Right lobe of liver (tissue), 6 donors: ENCODE measurements around the gene SPATA7. TPM values are rescaled to one million over a fixed set of nuclear protein-coding genes. Genes with fewer than 3 reads are reported as not detected.
A peak's percentile ranks its signal among the peaks of the same experiment; 100 is the strongest.

Source experiments
- ATAC-seq, 4 donors: fragments of 200-7000 bp; cut with Tn5 transposase; one replicate each; pipeline ENCODE4 v1.9.1; 2020; ENCODE audit warnings: mild to moderate bottlenecking in 4 of 4, moderate library complexity in 4 of 4
- DNase-seq, 3 donors: peaks; one replicate each; pipeline ENCODE4 v3.0.0-alpha.2; 2020
- H3K27ac ChIP-seq, 3 donors: fragments of 200-600 bp; one replicate each; pipeline ENCODE4 v1.8.0; 2022
- H3K27me3 ChIP-seq, 2 donors: fragments of 200-600 bp; one replicate each; pipeline ENCODE4 v1.8.0; 2022
- H3K36me3 ChIP-seq, 4 donors: fragments of 200-600 bp; sonication (generic) in 1 of 4; one replicate each; pipeline versions ENCODE4 v1.5.1 to v1.8.0; 2017 to 2022; ENCODE audit warnings: control low read depth in 1 of 4
- H3K4me1 ChIP-seq, 4 donors: fragments of 200-600 bp; sonication (generic) in 1 of 4; one replicate each; pipeline versions ENCODE4 v1.5.1 to v1.8.0; 2017 to 2022; ENCODE audit warnings: control low read depth in 1 of 4
- H3K4me3 ChIP-seq, 3 donors: fragments of 200-600 bp; one replicate each; pipeline ENCODE4 v1.8.0; 2022
- H3K9me3 ChIP-seq, 4 donors: fragments of 200-600 bp; sonication (generic) in 1 of 4; one replicate each; pipeline versions ENCODE4 v1.5.1 to v1.8.0; 2017 to 2022; ENCODE audit warnings: control low read depth in 1 of 4
- CTCF ChIP-seq, 4 donors: fragments of 200-600 bp in 3 of 4; fragments of 450-650 bp in 1 of 4; IDR thresholded peaks; one replicate each; pipeline versions ENCODE4 v1.5.1 to v1.8.0; 2016 to 2022; ENCODE audit warnings: antibody characterized with exemption in 4 of 4, mild to moderate bottlenecking in 2 of 4
- POLR2A ChIP-seq: fragments of 450-650 bp; IDR thresholded peaks from one replicate; pipeline ENCODE4 v1.6.1; 2017; ENCODE audit warnings: antibody characterized with exemption, mild to moderate bottlenecking
- WGBS: methylation state at CpG from one replicate; pipeline ENCODE4 v1.1.6; 2018; ENCODE audit warnings: low coverage, low lambda C conversion rate; ENCODE audit not compliant: insufficient coverage; ENCODE audit errors: missing lambda C conversion rate; 5-methylcytosine and 5-hydroxymethylcytosine counted together
- intact Hi-C, 2 donors: fragments of 100-400 bp; cut with DNase I; formaldehyde crosslinking; loops; one replicate each; pipeline versions ENCODE4 v1.11.2 to v1.14.1; 2022
- total RNA-seq, 6 experiments: library from RNA; depleted of rRNA in 2 of 6; stranded (reverse); fragments of >200 nt in 2 of 6; fragmentation: NEBNext Ultra II Directional in 3 of 6; extraction: Animal tissue kit (Norgen Biotek cat#: 25700) in 3 of 6; gene quantifications; one replicate each; pipeline versions ENCODE4 v1.1.0 to v1.2.4, GENCODE V29; 2016 to 2023
- donor health status: DM: no; HTN: yes; CAD: no.
- donor health status: DM: no; HTN: no; CAD: no.
- donor health status: DM: no; HTN: no; CAD: no.
- donor health status: DM: no; HTN: yes; CAD: no.
- donor health status: DM: no; HTN: yes; CAD: no.

Gene SPATA7
- total RNA-seq, 6 experiments from 2014 or later, result 3.3 to 10.2 (median 5.6) TPM

- no peak for DNase-seq
- WGBS, result no CpG with 5 or more reads among the region's 36 CpGs
- intact Hi-C loops, result no loop called here
- no peak overlapping the region for H3K4me3 ChIP-seq
- H3K9me3 ChIP-seq, result no peaks in the 10 kb centered on the region
- H3K4me1 ChIP-seq, result no peaks in the 10 kb centered on the region
- no peak overlapping the region for H3K27ac ChIP-seq
- H3K27me3 ChIP-seq, result no peaks in the 10 kb centered on the region
- ATAC-seq, result peak in 1 of 4 donors; percentile 23
- peaks cover 0 to 22% (median 7%) of the 10 kb centered on the region in 4 donors for H3K36me3 ChIP-seq
- TF ChIP-seq POLR2A, result no peak
- no peak for TF ChIP-seq CTCF (IDR thresholded peaks at IDR 0.05)
Observed at GRCh38 chr14:88478931-88479330, 93.5 kb downstream of the SPATA7 start.

GRCh38 chr14:88479574-88479987 is 94.1 kb downstream of the SPATA7 start:
- Histone ChIP-seq H3K27ac (no peak overlapping the region), H3K27me3 (no peaks in the 10 kb centered on the region), H3K4me3 (no peak overlapping the region), H3K36me3 (peaks cover 0 to 22% (median 7%) of the 10 kb centered on the region in 4 donors), H3K4me1 (no peaks in the 10 kb centered on the region), H3K9me3 (no peaks in the 10 kb centered on the region)
- DNase-seq, result no peak
- intact Hi-C loops, result no loop called here
- no peak for TF ChIP-seq CTCF (IDR thresholded peaks at IDR 0.05)
- TF ChIP-seq POLR2A, result no peak
- WGBS, result 94% methylated on average over 10 of the region's 40 CpGs
- ATAC-seq, result peak in 1 of 4 donors; percentile 22

- Histone ChIP-seq H3K36me3 (peaks cover 0 to 22% (median 7%) of the 10 kb centered on the region in 4 donors), H3K4me1 (no peaks in the 10 kb centered on the region), H3K27me3 (no peaks in the 10 kb centered on the region), H3K27ac (no peak overlapping the region), H3K9me3 (no peaks in the 10 kb centered on the region), H3K4me3 (no peak overlapping the region)
- ATAC-seq (no peak), DNase-seq (no peak)
- intact Hi-C loops, result no loop called here
- 89% methylated on average over 2 of the region's 2 CpGs for WGBS
- TF ChIP-seq CTCF (IDR thresholded peaks at IDR 0.05), result no peak
Observed at GRCh38 chr14:88481059-88481458, 95.6 kb downstream of the SPATA7 start.

GRCh38 chr14:88481794-88482193 is 96.3 kb downstream of the SPATA7 start:
- ATAC-seq (no peak), DNase-seq (no peak)
- WGBS, result 88% methylated on average over 5 of the region's 7 CpGs
- Histone ChIP-seq H3K27me3 (no peaks in the 10 kb centered on the region), H3K27ac (no peak overlapping the region), H3K9me3 (no peaks in the 10 kb centered on the region), H3K36me3 (peaks cover 0 to 22% (median 7%) of the 10 kb centered on the region in 4 donors), H3K4me1 (no peaks in the 10 kb centered on the region), H3K4me3 (no peak overlapping the region)
- TF ChIP-seq CTCF (IDR thresholded peaks at IDR 0.05) (no peak), POLR2A (no peak)
- intact Hi-C loops, result no loop called here

GRCh38 chr14:88482524-88482923 is 97.1 kb downstream of the SPATA7 start:
- ATAC-seq (no peak), DNase-seq (no peak)
- Histone ChIP-seq H3K4me3 (no peak overlapping the region), H3K27me3 (no peaks in the 10 kb centered on the region), H3K36me3 (peaks cover 0 to 22% (median 7%) of the 10 kb centered on the region in 4 donors), H3K27ac (no peak overlapping the region), H3K9me3 (no peaks in the 10 kb centered on the region), H3K4me1 (no peaks in the 10 kb centered on the region)
- intact Hi-C loops, result no loop called here
- WGBS, result 92% methylated on average over 3 of the region's 3 CpGs
- TF ChIP-seq POLR2A (no peak), CTCF (IDR thresholded peaks at IDR 0.05) (no peak)
